Keratinocyte (primary cell): ENCODE data around the gene DCLK2.

Experiments
- CTCF ChIP-seq, 3 experiments: IDR thresholded peaks in 1 of 3; conservative IDR thresholded peaks in 1 of 3; optimal IDR thresholded peaks in 1 of 3; 2 replicates in 2 of 3; 3 replicates in 1 of 3; pipeline versions ENCODE3 to v1.5.1; 2011; ENCODE audit warnings: low read length in 3 of 3, mild to moderate bottlenecking in 3 of 3, moderate library complexity in 2 of 3, control low read depth in 1 of 3, inconsistent platforms in 1 of 3; ENCODE audit not compliant: insufficient read depth in 2 of 3; ENCODE audit errors: extremely low read depth in 1 of 3
- EZH2 ChIP-seq: IDR thresholded peaks from one replicate; pipeline ENCODE4 v1.6.1; 2012; ENCODE audit warnings: inconsistent platforms, mild to moderate bottlenecking, low read length, moderate library complexity

DNA sequence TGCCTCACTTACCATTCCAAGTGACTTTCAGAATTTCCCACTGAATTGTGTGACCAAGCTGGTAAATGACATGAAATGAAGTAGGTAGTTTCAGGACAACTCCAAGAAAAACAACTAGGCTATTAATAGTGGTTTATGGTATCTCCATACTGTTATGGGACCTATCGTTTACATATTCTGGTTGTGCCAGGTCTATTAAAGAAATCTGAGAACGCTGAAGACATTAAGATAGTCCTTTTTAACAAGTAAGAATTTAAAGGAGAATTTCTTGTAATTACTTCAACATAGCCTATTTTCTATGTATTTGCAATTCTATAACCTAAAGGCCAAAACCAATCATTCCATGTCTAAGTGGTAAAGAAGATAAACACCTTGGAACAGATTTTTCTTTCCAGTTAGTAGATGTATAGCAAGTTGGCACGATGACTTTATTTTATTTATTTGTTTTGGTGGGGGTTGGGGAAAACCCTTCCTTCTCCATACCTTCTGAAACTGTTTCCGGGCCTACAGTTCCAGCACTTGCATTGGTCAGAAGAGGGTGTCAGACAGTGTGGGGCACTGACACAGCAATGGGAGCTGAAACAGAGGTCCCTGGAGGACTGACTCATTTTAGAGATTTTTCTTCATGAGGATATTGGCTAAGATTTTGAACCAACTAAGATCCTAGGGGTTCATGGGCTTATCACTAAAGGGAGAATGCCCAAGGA, 7.6 kb upstream of the DCLK2 start:
- TF ChIP-seq CTCF (optimal IDR thresholded peaks at IDR 0.05 in 1 of 3, IDR thresholded peaks at IDR 0.05 in 1 of 3, conservative IDR thresholded peaks at IDR 0.05 in 1 of 3; ENCODE audit: extremely low read depth in 1 of 3, insufficient read depth in 2 of 3, low read length in 3 of 3) (no peak), EZH2 (no peak)
